ENCODE results near the gene BAIAP2. TPM values are rescaled to one million over a fixed set of nuclear protein-coding genes. Genes with fewer than 3 reads are reported as not detected.

BAIAP2 gene
- total and polyA plus RNA-seq, 10 of the 15 experiments (the other 5 are each of a cell fraction or from before 2014, with no cell fraction given), result 0.15 to 1.2 (median 0.46) TPM; not detected in 2

GRCh38 chr17:80995131-80995530, 39.8 kb upstream of the BAIAP2 start (continued):
- no peak for TF ChIP-seq IKZF1 (conservative IDR thresholded peaks at IDR 0.05)

- CTCF ChIA-PET, result interaction anchor here (0.7 kb wide), 1 partner anchor 943 kb away, joined by 4 read pairs; no protein-coding TSS in a partner anchor
- RAD21 ChIA-PET (ENCODE audit: unreplicated experiment), result no interaction called here
- no TSS peak for BruUV-seq (replicated peaks)
- H3K4me2 ChIP-seq (ENCODE audit: control insufficient read depth, insufficient read depth), result no peak overlapping the region
- peaks cover 2 to 8% of the 10 kb centered on the region in 2 experiments; a peak in 3 of 4 replicates for H3K36me3 ChIP-seq (ENCODE audit: control insufficient read depth in 2 of 2, insufficient read depth in 2 of 2, low read length in 1 of 2)
- no peak for DNase-seq (ENCODE audit: low read depth, low spot score)
- H3K79me2 ChIP-seq (ENCODE audit: control insufficient read depth, insufficient read depth, low read length), result peaks cover 15% of the 10 kb centered on the region
- H3K27me3 ChIP-seq (replicated peaks in 1 of 2; ENCODE audit: control insufficient read depth in 2 of 2, insufficient read depth in 2 of 2, low read length in 1 of 2), result no peaks in the 10 kb centered on the region
- peaks cover 8% of the 10 kb centered on the region for H3K4me1 ChIP-seq (ENCODE audit: control insufficient read depth, insufficient read depth, low read length)
- no peak overlapping the region for H3K27ac ChIP-seq (ENCODE audit: control insufficient read depth, insufficient read depth)
- POLR2A ChIA-PET, result no interaction called here
- H4K20me1 ChIP-seq (ENCODE audit: control insufficient read depth, insufficient read depth), result no peaks in the 10 kb centered on the region; the same call in 1 of the 2 replicates
- SMC1A ChIA-PET (ENCODE audit: uncharacterized antibody, unreplicated experiment), result no interaction called here
- in situ Hi-C loops (cut with MboI), result no loop called here
- no peak for ATAC-seq
- H3K9me3 ChIP-seq (replicated peaks; ENCODE audit: control insufficient read depth, insufficient read depth, low read length), result no peaks in the 10 kb centered on the region
- 85% methylated on average over 25 of the region's 25 CpGs for whole genome bisulfite sequencing (ENCODE audit: insufficient coverage, insufficient replicate concordance, low lambda C conversion rate, missing lambda C conversion rate)
- H3K4me3 ChIP-seq, result no peak overlapping the region
- H3K9ac ChIP-seq (ENCODE audit: control insufficient read depth, insufficient read depth, low read length), result no peak overlapping the region
- no peak overlapping the region for H2AFZ ChIP-seq (ENCODE audit: control insufficient read depth, low read depth, low read length)
- intact Hi-C loops (cut with micrococcal nuclease; ENCODE audit: unreplicated experiment), result no loop called here
- no peak for FAIRE-seq
- no peak for TF ChIP-seq SMAD5 (IDR thresholded peaks at IDR 0.05; ENCODE audit: low read depth)
- TF ChIP-seq POU2F2 (IDR thresholded peaks at IDR 0.05; ENCODE audit: borderline replicate concordance, low read depth, low read length), result no peak
- TF ChIP-seq CREM (IDR thresholded peaks at IDR 0.05; ENCODE audit: low read depth), result no peak
- TF ChIP-seq MYB (IDR thresholded peaks at IDR 0.05; ENCODE audit: borderline replicate concordance, low read depth, low read length), result no peak
- no peak for TF ChIP-seq CREB1 (IDR thresholded peaks at IDR 0.05; ENCODE audit: low read depth)
- no peak for TF ChIP-seq GABPA (IDR thresholded peaks at IDR 0.05; ENCODE audit: low read depth)
- no peak for TF ChIP-seq ATF7 (IDR thresholded peaks at IDR 0.05; ENCODE audit: low read depth)
- TF ChIP-seq ESRRA (IDR thresholded peaks at IDR 0.05; ENCODE audit: low read length), result no peak
- no peak for TF ChIP-seq PAX5 (IDR thresholded peaks at IDR 0.05; ENCODE audit: borderline replicate concordance, low read depth, low read length)
- no peak for TF ChIP-seq CTCF (IDR thresholded peaks at IDR 0.05 in 2 of 3, conservative IDR thresholded peaks at IDR 0.05 in 1 of 3; ENCODE audit: control insufficient read depth in 2 of 3, extremely low read depth in 1 of 3, insufficient read depth in 1 of 3, low read depth in 3 of 3, low read length in 3 of 3)
- TF ChIP-seq PRDM15 (CRISPR knock-in tag; IDR thresholded peaks at IDR 0.05), result no peak
- no peak for TF ChIP-seq PAX8 (IDR thresholded peaks at IDR 0.05)
- TF ChIP-seq CBX5 (IDR thresholded peaks at IDR 0.05; ENCODE audit: low read depth), result no peak
- TF ChIP-seq SUPT20H (IDR thresholded peaks at IDR 0.05; ENCODE audit: borderline replicate concordance, control insufficient read depth, low read depth, low read length), result no peak
- TF ChIP-seq ZZZ3 (IDR thresholded peaks at IDR 0.05; ENCODE audit: control insufficient read depth, insufficient read length, low read depth), result no peak
- TF ChIP-seq ZNF207 (IDR thresholded peaks at IDR 0.05; ENCODE audit: borderline replicate concordance), result no peak
Measured at GRCh38 chr17:80996422-80997305, 38.3 kb upstream of the BAIAP2 start.
